NCI-H446 (cell line): Measurements from ENCODE around the gene ZNF821.
"Not testable (repeated sequence)": the region's sequence is repeated elsewhere in the genome, so short reads cannot be mapped to it uniquely, and the experiment has no call there.

Experiments
- DNase-seq, 2 experiments: peaks; one replicate each; lab custom pipeline; 2025; lab: John Stamatoyannopoulos, UW

ZNF821 gene

GRCh38 chr16:71883849-71884638 is at the start of gene ZNF821:
Gene ZNF821, minus strand, starts transcription at chr16:71884182. Its CDS starts 4,236 bp downstream, at chr16:71879946.
- DNase-seq: peak; percentile 50 to 82

- DNase-seq: no peak
Observed at GRCh38 chr16:71933017-71933416, 49.0 kb upstream of the ZNF821 start.

- DNase-seq: no peak
Observed at GRCh38 chr16:71931599-71931998, 47.6 kb upstream of the ZNF821 start.

GRCh38 chr16:71931001-71931400 is 47.0 kb upstream of the ZNF821 start:
- no peak for DNase-seq

- DNase-seq: no peak
Observed at GRCh38 chr16:71930013-71930563, 46.1 kb upstream of the ZNF821 start.

GRCh38 chr16:71929048-71929447 is 45.1 kb upstream of the ZNF821 start:
- DNase-seq: peak in 1 of 2 experiments; percentile 42

- no peak for DNase-seq
Observed at GRCh38 chr16:71927787-71928186, 43.8 kb upstream of the ZNF821 start.

GRCh38 chr16:71927383-71927782 is 43.4 kb upstream of the ZNF821 start:
- DNase-seq: peak; percentile 51 to 81

GRCh38 chr16:71924710-71925109 is 40.7 kb upstream of the ZNF821 start:
- no peak for DNase-seq

- DNase-seq: no peak
Observed at GRCh38 chr16:71923941-71924690, 40.1 kb upstream of the ZNF821 start.

GRCh38 chr16:71920658-71921057 is 36.7 kb upstream of the ZNF821 start:
- DNase-seq: no peak

GRCh38 chr16:71919035-71919434 is 35.1 kb upstream of the ZNF821 start:
- DNase-seq: no peak

GRCh38 chr16:71917900-71918299 is 33.9 kb upstream of the ZNF821 start:
- DNase-seq: peak in 1 of 2 experiments; percentile 39

GRCh38 chr16:71916397-71916920 is 32.5 kb upstream of the ZNF821 start:
- no peak for DNase-seq

- no peak for DNase-seq
Observed at GRCh38 chr16:71915350-71915749, 31.4 kb upstream of the ZNF821 start.

- no peak for DNase-seq
Observed at GRCh38 chr16:71914802-71915201, 30.8 kb upstream of the ZNF821 start.

GRCh38 chr16:71912534-71913275 is 28.7 kb upstream of the ZNF821 start:
- no peak for DNase-seq

- no peak for DNase-seq
Observed at GRCh38 chr16:71911121-71911520, 27.1 kb upstream of the ZNF821 start.

GRCh38 chr16:71905765-71906164 is 21.8 kb upstream of the ZNF821 start:
- not testable (repeated sequence) for DNase-seq

GRCh38 chr16:71904239-71904638 is 20.3 kb upstream of the ZNF821 start:
- no peak for DNase-seq

GRCh38 chr16:71903608-71904007 is 19.6 kb upstream of the ZNF821 start:
- no peak for DNase-seq
